Endothelial cell (in vitro differentiated cells): ENCODE results near the gene NCAM1. TPM values are rescaled to one million over a fixed set of nuclear protein-coding genes. Genes with fewer than 3 reads are reported as not detected.

Experiments
- DNase-seq: peaks from one replicate; pipeline ENCODE4 v3.0.0; 2021; ENCODE audit warnings: low spot score
- H3K27ac Mint-ChIP-seq: one replicate; pipeline ENCODE4 v1.8.0; 2021; ENCODE audit warnings: mixed read lengths, inconsistent platforms; ENCODE audit not compliant: unreplicated experiment
- H3K27me3 Mint-ChIP-seq: one replicate; pipeline ENCODE4 v1.8.0; 2021; ENCODE audit warnings: mild to moderate bottlenecking, moderate library complexity, mixed read lengths, inconsistent platforms; ENCODE audit not compliant: unreplicated experiment
- H3K36me3 Mint-ChIP-seq: one replicate; pipeline ENCODE4 v1.8.0; 2021; ENCODE audit warnings: mild to moderate bottlenecking, low read depth, mixed read lengths, inconsistent platforms; ENCODE audit not compliant: unreplicated experiment
- H3K4me1 Mint-ChIP-seq: one replicate; pipeline ENCODE4 v1.8.0; 2021; ENCODE audit warnings: mild to moderate bottlenecking, mixed read lengths, inconsistent platforms; ENCODE audit not compliant: unreplicated experiment
- H3K4me3 Mint-ChIP-seq: one replicate; pipeline ENCODE4 v1.8.0; 2021; ENCODE audit warnings: mild to moderate bottlenecking, mixed read lengths, inconsistent platforms; ENCODE audit not compliant: unreplicated experiment
- H3K9me3 Mint-ChIP-seq: one replicate; pipeline ENCODE4 v1.8.0; 2021; ENCODE audit warnings: mixed read lengths, inconsistent platforms; ENCODE audit not compliant: unreplicated experiment
- CTCF ChIP-seq: fragments of 200-600 bp; sonication (generic); IDR thresholded peaks from one replicate; pipeline ENCODE4 v1.5.0; 2021; ENCODE audit warnings: antibody characterized with exemption; ENCODE audit not compliant: unreplicated experiment
- total RNA-seq: library from RNA; stranded (reverse); fragmentation: NEBNext Ultra II Directional; extraction: Animal tissue kit (Norgen Biotek cat#: 25700); gene quantifications from one replicate; pipeline ENCODE4 v1.2.1, GENCODE V29; 2021; ENCODE audit not compliant: unreplicated experiment

The NCAM1 gene
- total RNA-seq, 1 donor from 2014 or later = 21.9 TPM

GRCh38 chr11:113265362-113265761, 304.1 kb downstream of the NCAM1 start:
- H3K27me3 Mint-ChIP-seq = peaks cover 4% of the 10 kb centered on the region
- no peak overlapping the region for H3K27ac Mint-ChIP-seq

GRCh38 chr11:113267493-113267892, 306.3 kb downstream of the NCAM1 start:
- peaks cover 4% of the 10 kb centered on the region for H3K27me3 Mint-ChIP-seq

More at GRCh38 chr11:113265362-113265761, 304.1 kb downstream of the NCAM1 start:
- TF ChIP-seq CTCF = no peak
- H3K4me3 Mint-ChIP-seq = no peak overlapping the region
- H3K4me1 Mint-ChIP-seq = no peaks in the 10 kb centered on the region
- H3K36me3 Mint-ChIP-seq = no peaks in the 10 kb centered on the region
- DNase-seq = no peak
- no peaks in the 10 kb centered on the region for H3K9me3 Mint-ChIP-seq

DNA sequence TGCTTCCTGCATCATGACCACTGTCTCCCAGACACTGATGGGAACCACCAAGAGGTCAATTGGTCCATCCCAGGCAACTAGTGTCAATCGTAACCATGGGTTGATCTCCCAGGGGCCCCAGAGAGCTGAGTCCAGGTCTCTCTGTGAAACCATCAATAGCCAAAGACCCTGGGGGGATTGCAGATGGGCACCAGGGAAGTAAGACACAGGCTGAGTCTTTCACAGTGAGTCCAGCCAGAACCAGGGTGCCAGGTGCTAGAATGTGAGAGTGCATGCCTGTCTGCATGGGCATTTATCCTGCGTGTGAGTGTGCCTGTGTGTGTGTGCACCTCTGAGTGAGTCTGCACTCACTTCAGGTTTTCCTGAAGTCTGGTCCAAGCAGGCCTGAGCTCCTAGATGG, 307.9 kb downstream of the NCAM1 start:
- Mint-ChIP-seq H3K27me3 (peaks cover 7% of the 10 kb centered on the region), H3K27ac (no peak overlapping the region), H3K36me3 (no peaks in the 10 kb centered on the region), H3K4me3 (no peak overlapping the region), H3K9me3 (no peaks in the 10 kb centered on the region), H3K4me1 (peaks cover 8% of the 10 kb centered on the region)
- no peak for DNase-seq
- TF ChIP-seq CTCF = no peak

More at GRCh38 chr11:113267493-113267892, 306.3 kb downstream of the NCAM1 start:
- H3K4me1 Mint-ChIP-seq = peaks cover 3% of the 10 kb centered on the region
- no peaks in the 10 kb centered on the region for H3K36me3 Mint-ChIP-seq
- H3K27ac Mint-ChIP-seq = no peak overlapping the region
- no peak overlapping the region for H3K4me3 Mint-ChIP-seq
- H3K9me3 Mint-ChIP-seq = no peaks in the 10 kb centered on the region
- no peak for DNase-seq
- no peak for TF ChIP-seq CTCF

- Mint-ChIP-seq H3K4me3 (no peak overlapping the region), H3K36me3 (no peaks in the 10 kb centered on the region), H3K27ac (no peak overlapping the region), H3K4me1 (peaks cover 8% of the 10 kb centered on the region), H3K27me3 (peaks cover 7% of the 10 kb centered on the region), H3K9me3 (no peaks in the 10 kb centered on the region)
- DNase-seq = no peak
- TF ChIP-seq CTCF = no peak
Measured at GRCh38 chr11:113269636-113270035, 308.4 kb downstream of the NCAM1 start.

- Mint-ChIP-seq H3K4me1 (peaks cover 8% of the 10 kb centered on the region), H3K27ac (no peak overlapping the region), H3K9me3 (no peaks in the 10 kb centered on the region), H3K36me3 (no peaks in the 10 kb centered on the region), H3K4me3 (no peak overlapping the region), H3K27me3 (peaks cover 7% of the 10 kb centered on the region)
- no peak for DNase-seq
- no peak for TF ChIP-seq CTCF
Measured at GRCh38 chr11:113270080-113270479, 308.9 kb downstream of the NCAM1 start.
